Mucosa of descending colon (tissue), 3 donors: ENCODE results near the gene MEAF6. TPM values are rescaled to one million over a fixed set of nuclear protein-coding genes. Genes with fewer than 3 reads are reported as not detected.

Experiments used
- ATAC-seq: fragments of 200-7000 bp; cut with Tn5 transposase; one replicate; pipeline ENCODE4 v1.9.1; 2020; ENCODE audit warnings: mild to moderate bottlenecking, moderate library complexity
- DNase-seq, 3 donors: peaks; one replicate each; pipeline ENCODE4 v3.0.0-alpha.2; 2020
- H3K36me3 ChIP-seq: fragments of 200-600 bp; one replicate; pipeline ENCODE4 v1.8.0; 2021; ENCODE audit warnings: low read depth, mild to moderate bottlenecking
- H3K4me1 ChIP-seq: fragments of 200-600 bp; one replicate; pipeline ENCODE4 v1.8.0; 2021; ENCODE audit warnings: low read depth, mild to moderate bottlenecking
- H3K4me3 ChIP-seq: fragments of 200-600 bp; one replicate; pipeline ENCODE4 v1.8.0; 2021; ENCODE audit warnings: mild to moderate bottlenecking
- H3K9me3 ChIP-seq: fragments of 200-600 bp; one replicate; pipeline ENCODE4 v1.8.0; 2021; ENCODE audit warnings: mild to moderate bottlenecking
- intact Hi-C, 2 donors: fragments of 100-400 bp; cut with DNase I in 1 of 2; cut with micrococcal nuclease in 1 of 2; formaldehyde crosslinking; loops; one replicate each; pipeline versions ENCODE4 v1.11.0 to v1.11.1; 2022; cut with DNase I, micrococcal nuclease
- total RNA-seq, 3 donors: library from RNA; stranded (reverse); fragmentation: NEBNext Ultra II Directional in 2 of 3; extraction: Animal tissue kit (Norgen Biotek cat#: 25700) in 2 of 3; gene quantifications; one replicate each; pipeline versions ENCODE4 v1.2.1 to v1.2.4, GENCODE V29; 2021 to 2023
- TF ChIP-seq, protein P1 (sequence below): fragments of 200-600 bp; IDR thresholded peaks from one replicate; pipeline ENCODE4 v1.8.0; 2022; ENCODE audit warnings: antibody characterized with exemption, mild to moderate bottlenecking
- donor health status: DM: no; HTN: no; CAD: no; lungs with moderate emphysema.
- donor health status: DM: no; HTN: no; CAD: no.
- donor health status: DM: no; HTN: yes; CAD: no.

The MEAF6 gene
- total RNA-seq, 3 donors from 2014 or later: 30.2 to 59.5 (median 35.4) TPM

DNA sequence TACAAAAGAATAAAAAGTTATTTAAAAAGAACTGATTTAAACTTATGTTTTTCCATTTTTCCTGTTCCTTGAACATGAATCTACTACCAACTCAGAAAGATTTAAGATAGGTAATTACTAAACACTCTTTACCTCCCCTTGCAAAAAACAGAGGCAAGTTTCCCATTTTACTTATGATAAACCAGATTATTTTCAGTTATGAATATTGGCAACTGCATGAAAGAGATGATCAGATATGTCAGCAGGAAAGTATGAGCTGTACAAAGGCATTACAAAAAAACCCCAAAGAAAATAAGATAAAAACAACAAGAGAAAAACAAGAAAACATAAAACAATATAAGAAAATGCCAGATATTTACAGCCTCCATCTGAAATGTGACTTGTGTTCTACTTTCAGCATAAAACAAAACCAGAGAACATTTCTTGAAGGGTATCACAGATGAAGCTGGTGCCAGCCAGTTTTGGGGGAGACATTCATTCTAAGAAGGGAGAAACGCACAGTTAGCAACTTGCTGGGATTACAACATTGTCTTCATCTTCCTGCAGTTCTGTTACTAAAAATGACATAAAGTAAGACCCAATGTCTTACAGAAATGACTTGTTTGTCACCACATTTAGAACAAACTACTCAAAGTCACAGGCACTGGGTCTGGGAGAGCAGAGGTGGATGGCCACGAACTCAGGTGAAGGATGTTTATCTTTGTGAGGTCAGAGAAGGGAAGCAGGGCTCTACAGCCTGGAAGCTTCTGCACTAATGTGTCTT, 21.0 kb downstream of the MEAF6 start:
- intact Hi-C loops: no loop called here
- DNase-seq (no peak), ATAC-seq (no peak)
- Histone ChIP-seq H3K36me3 (no peaks in the 10 kb centered on the region), H3K4me3 (no peak overlapping the region), H3K4me1 (no peaks in the 10 kb centered on the region), H3K9me3 (no peaks in the 10 kb centered on the region)
- TF ChIP-seq, protein P1, sequence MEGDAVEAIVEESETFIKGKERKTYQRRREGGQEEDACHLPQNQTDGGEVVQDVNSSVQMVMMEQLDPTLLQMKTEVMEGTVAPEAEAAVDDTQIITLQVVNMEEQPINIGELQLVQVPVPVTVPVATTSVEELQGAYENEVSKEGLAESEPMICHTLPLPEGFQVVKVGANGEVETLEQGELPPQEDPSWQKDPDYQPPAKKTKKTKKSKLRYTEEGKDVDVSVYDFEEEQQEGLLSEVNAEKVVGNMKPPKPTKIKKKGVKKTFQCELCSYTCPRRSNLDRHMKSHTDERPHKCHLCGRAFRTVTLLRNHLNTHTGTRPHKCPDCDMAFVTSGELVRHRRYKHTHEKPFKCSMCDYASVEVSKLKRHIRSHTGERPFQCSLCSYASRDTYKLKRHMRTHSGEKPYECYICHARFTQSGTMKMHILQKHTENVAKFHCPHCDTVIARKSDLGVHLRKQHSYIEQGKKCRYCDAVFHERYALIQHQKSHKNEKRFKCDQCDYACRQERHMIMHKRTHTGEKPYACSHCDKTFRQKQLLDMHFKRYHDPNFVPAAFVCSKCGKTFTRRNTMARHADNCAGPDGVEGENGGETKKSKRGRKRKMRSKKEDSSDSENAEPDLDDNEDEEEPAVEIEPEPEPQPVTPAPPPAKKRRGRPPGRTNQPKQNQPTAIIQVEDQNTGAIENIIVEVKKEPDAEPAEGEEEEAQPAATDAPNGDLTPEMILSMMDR: no peak

DNA sequence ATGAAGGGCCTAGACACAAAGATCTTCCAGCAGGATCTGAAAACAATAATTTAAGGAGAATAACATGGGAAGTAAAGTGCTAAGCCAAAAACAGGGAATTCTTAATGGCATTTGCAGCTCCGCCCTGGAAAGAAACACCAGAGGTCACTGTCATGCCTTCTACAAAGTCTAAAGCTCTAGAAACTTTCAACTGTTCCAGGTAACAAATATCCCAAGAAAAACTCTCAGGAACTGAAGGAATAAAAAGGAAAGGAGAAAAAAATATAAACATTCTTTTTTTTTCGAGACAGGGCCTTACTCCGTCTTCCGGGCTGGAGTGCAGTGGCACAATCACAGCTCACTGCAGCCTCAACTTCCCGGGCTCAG, 27.0 kb downstream of the MEAF6 start:
- Histone ChIP-seq H3K4me1 (peaks cover 12% of the 10 kb centered on the region), H3K4me3 (no peak overlapping the region), H3K9me3 (no peaks in the 10 kb centered on the region), H3K36me3 (peaks cover 9% of the 10 kb centered on the region)
- no peak for DNase-seq
- intact Hi-C loops: loop anchor here (5.0 kb wide), 1 partner anchor 35 kb away; no protein-coding TSS in a partner anchor
- ATAC-seq: no peak
- TF ChIP-seq, protein P1: no peak

DNA sequence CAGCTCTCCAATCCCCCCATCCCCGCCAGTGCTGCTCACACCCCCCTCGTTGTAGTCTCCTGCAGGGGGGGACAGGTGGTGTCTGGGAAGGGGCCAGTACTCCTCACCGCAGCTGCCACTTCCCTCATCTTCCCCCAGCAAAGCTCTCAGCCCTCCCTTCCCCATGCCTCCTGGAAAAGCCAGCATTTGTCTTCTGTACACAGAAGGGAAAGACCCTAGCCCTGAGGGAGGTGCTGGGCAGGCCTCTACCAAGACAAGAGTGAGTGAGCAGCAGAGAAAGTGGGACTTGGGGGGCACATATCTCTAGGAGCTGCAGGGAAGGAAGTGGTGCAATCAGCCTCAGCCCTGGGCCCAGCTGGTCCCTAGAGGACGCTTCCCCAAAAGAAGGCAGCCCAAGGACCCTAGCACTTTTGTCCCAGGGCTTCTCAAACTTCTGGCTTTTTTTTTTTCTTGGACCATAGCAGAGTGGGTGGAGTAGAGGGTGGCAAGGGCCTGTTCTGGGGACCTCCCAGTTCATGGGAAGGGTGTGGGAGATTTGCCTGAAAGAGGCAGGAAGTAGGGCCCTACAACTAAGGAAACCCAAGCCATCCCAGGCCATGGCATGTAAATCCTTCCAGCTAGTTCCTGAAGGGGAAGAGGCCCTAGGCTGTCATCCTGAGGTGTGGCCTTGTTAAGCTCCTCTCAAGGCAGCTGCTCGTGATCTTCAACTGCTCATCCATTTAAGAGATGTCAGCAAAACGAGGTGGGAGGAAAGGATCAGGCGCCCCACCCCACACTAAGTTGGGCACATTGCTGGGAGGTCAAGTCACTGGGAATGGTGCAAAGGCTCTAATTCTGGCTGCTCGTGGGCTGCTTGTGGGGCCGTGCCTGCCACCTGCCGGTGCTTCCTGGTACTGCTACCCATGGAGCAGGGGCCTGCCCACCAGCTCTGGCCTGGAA, 27.6 kb downstream of the MEAF6 start:
- TF ChIP-seq, protein P1: peak; percentile 99
- DNase-seq (peak; percentile 81 to 90 (median 88)), ATAC-seq (peak; percentile 80)
- no peak overlapping the region for H3K4me3 ChIP-seq
- intact Hi-C loops: loop anchor here (5.0 kb wide), 1 partner anchor 35 kb away; no protein-coding TSS in a partner anchor
- peaks cover 11% of the 10 kb centered on the region for H3K36me3 ChIP-seq
- no peaks in the 10 kb centered on the region for H3K9me3 ChIP-seq
- H3K4me1 ChIP-seq: peaks cover 12% of the 10 kb centered on the region

DNA sequence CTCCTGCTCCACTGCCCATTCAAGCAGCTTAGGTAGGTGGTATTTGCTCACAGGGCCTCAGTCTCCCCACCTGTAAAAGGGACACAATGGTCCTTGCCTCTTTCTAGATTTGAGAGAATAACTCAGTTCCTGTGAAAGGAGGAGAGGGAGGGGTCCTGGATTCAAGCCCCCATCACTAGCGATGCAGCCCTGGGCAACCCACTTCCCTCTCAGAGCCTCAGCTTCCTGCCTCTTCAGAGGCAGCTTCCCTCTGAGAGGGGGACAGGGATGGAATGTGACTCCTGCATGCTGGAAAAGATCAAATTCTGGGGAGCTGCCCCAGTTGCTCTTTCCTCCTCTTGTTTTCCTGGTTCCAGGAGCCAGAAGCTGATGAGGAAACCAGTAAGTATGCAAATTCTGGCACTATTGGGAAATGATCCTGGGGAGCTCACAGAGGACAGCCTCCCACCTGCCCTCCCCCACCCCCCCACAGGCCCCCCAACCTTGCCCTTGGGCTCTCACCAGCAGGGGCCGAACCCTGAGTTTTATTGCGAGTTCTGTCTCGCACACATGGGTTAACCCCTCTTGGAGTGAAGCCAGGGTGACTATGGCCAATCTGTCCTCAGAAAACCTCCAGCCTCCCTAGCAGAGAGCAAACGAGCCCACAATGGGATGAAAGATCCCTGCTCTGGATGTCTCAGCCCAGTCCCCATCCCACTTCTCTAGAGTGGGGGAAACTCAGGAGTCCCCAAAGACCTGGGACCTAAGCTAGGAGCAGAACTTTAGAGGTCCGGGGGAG, 28.5 kb downstream of the MEAF6 start:
- no peak overlapping the region for H3K4me3 ChIP-seq
- H3K9me3 ChIP-seq: no peaks in the 10 kb centered on the region
- ATAC-seq (peak; percentile 27), DNase-seq (peak in 1 of 3 donors; percentile 24)
- peaks cover 17% of the 10 kb centered on the region for H3K36me3 ChIP-seq
- peaks cover 12% of the 10 kb centered on the region for H3K4me1 ChIP-seq
- intact Hi-C loops: loop anchor here (5.0 kb wide), 1 partner anchor 34 kb away; no protein-coding TSS in a partner anchor
- TF ChIP-seq, protein P1: no peak
